ENCODE results near the gene ADAM12. TPM values are rescaled to one million over a fixed set of nuclear protein-coding genes. Genes with fewer than 3 reads are reported as not detected.

The ADAM12 gene
- total RNA-seq, 1 experiment from 2014 or later = not detected

- TF ChIP-seq EZH2phosphoT487 (IDR thresholded peaks at IDR 0.05; ENCODE audit: borderline replicate concordance) = no peak
Observed at GRCh38 chr10:126092366-126093215, 295.7 kb downstream of the ADAM12 start (continued).

GRCh38 chr10:126090911-126091728 lies 297.2 kb downstream of the ADAM12 start:
- Histone ChIP-seq H3K36me3 (ENCODE audit: control insufficient read depth in 1 of 2, insufficient read depth in 2 of 2, low read length in 2 of 2) (no peaks in the 10 kb centered on the region), H3K27ac (ENCODE audit: low read depth, low read length) (no peak overlapping the region), H3K9me3 (ENCODE audit: control insufficient read depth in 1 of 2, insufficient read depth in 1 of 2, low read depth in 1 of 2, low read length in 2 of 2) (no peaks in the 10 kb centered on the region), H3K27me3 (ENCODE audit: insufficient read depth, low read length) (peaks cover 10% of the 10 kb centered on the region; the same call in 1 of the 2 replicates), H4K20me1 (ENCODE audit: insufficient read depth) (no peaks in the 10 kb centered on the region), H3K79me2 (ENCODE audit: insufficient read depth, low read length) (no peaks in the 10 kb centered on the region), H3K4me3 (replicated peaks in 1 of 2; ENCODE audit: low read depth in 1 of 2, low read length in 2 of 2) (no peak overlapping the region), H2AFZ (ENCODE audit: low read depth, low read length, poor library complexity, severe bottlenecking) (no peak overlapping the region), H3K4me1 (ENCODE audit: control insufficient read depth in 1 of 2, insufficient read depth in 2 of 2, low read length in 2 of 2) (no peaks in the 10 kb centered on the region; a peak in 1 of 4 replicates), H3K4me2 (ENCODE audit: low read length) (no peak overlapping the region), H3K9ac (ENCODE audit: low read length) (no peak overlapping the region), H3K9me2 (ENCODE audit: insufficient read depth) (no peaks in the 10 kb centered on the region)
- DNase-seq (ENCODE audit: low read depth, low spot score) = no peak
- POLR2A ChIA-PET = no interaction called here
- ATAC-seq = no peak
- RAD21 ChIA-PET (ENCODE audit: low non-redundant PET in 1 of 2, low total read pairs in 2 of 2, uncharacterized antibody in 2 of 2, unreplicated experiment in 2 of 2) = no interaction called here
- CTCF ChIA-PET = no interaction called here
- intact Hi-C loops (cut with micrococcal nuclease) = no loop called here
- BruUV-seq (replicated peaks) = no TSS peak
- TF ChIP-seq EZH2phosphoT487 (IDR thresholded peaks at IDR 0.05; ENCODE audit: borderline replicate concordance) = no peak
- TF ChIP-seq FOSL1 (IDR thresholded peaks at IDR 0.05; ENCODE audit: low read depth) = no peak; the same call in 1 of the 2 replicates
- TF ChIP-seq CBX3 (IDR thresholded peaks at IDR 0.05; ENCODE audit: low read depth) = no peak
- no peak for TF ChIP-seq RAD21 (IDR thresholded peaks at IDR 0.05; ENCODE audit: low read depth)
- TF ChIP-seq SRF (IDR thresholded peaks at IDR 0.05; ENCODE audit: low read depth) = no peak
- no peak for TF ChIP-seq ZBTB33 (IDR thresholded peaks at IDR 0.05; ENCODE audit: extremely low read depth, insufficient replicate concordance, low read length)
- no peak for TF ChIP-seq SIN3A (IDR thresholded peaks at IDR 0.05; ENCODE audit: low read depth)
- TF ChIP-seq SP1 (IDR thresholded peaks at IDR 0.05; ENCODE audit: low read depth) = no peak
- TF ChIP-seq ZNF274 (IDR thresholded peaks at IDR 0.05; ENCODE audit: low read depth, low read length) = no peak
